HG03039 (cell line): ENCODE data around the gene AQR.
"Not testable (repeated sequence)": the region's sequence is repeated elsewhere in the genome, so short reads cannot be mapped to it uniquely, and the experiment has no call there.

Experiments used
- ATAC-seq: cut with Tn5 transposase; IDR thresholded peaks from one replicate; pipeline ENCODE4 v1.9.1; 2021; ENCODE audit warnings: mild to moderate bottlenecking, moderate library complexity; ENCODE audit not compliant: unreplicated experiment

The AQR gene

GRCh38 chr15:34820110-34820509, 149.4 kb downstream of the AQR start:
- no peak for ATAC-seq

- ATAC-seq = no peak
Measured at GRCh38 chr15:34818526-34818925, 151.0 kb downstream of the AQR start.

GRCh38 chr15:34815836-34816235, 153.7 kb downstream of the AQR start:
- no peak for ATAC-seq

- ATAC-seq = no peak
Measured at GRCh38 chr15:34813446-34814190, 155.9 kb downstream of the AQR start.

- not testable (repeated sequence) for ATAC-seq
Measured at GRCh38 chr15:34812868-34813365, 156.6 kb downstream of the AQR start.

GRCh38 chr15:34812369-34812768, 157.2 kb downstream of the AQR start:
- ATAC-seq = no peak

- ATAC-seq = no peak
Measured at GRCh38 chr15:34810443-34811129, 159.0 kb downstream of the AQR start.

- no peak for ATAC-seq
Measured at GRCh38 chr15:34809186-34809585, 160.4 kb downstream of the AQR start.

- ATAC-seq = no peak
Measured at GRCh38 chr15:34808016-34808415, 161.5 kb downstream of the AQR start.

GRCh38 chr15:34807241-34807640, 162.3 kb downstream of the AQR start:
- ATAC-seq = not testable (repeated sequence)

GRCh38 chr15:34804776-34805175, 164.8 kb downstream of the AQR start:
- ATAC-seq = no peak

- no peak for ATAC-seq
Measured at GRCh38 chr15:34804113-34804512, 165.4 kb downstream of the AQR start.

- ATAC-seq = no peak
Measured at GRCh38 chr15:34802803-34803750, 166.5 kb downstream of the AQR start.

- no peak for ATAC-seq
Measured at GRCh38 chr15:34802371-34802770, 167.2 kb downstream of the AQR start.
